ENCODE data around the gene CIITA.

Gene CIITA

GRCh38 chr16:10972819-10973464 lies 95.9 kb downstream of the CIITA start:
- in situ Hi-C loops (cut with MboI; ENCODE audit: low sequenced_read_pairs) = loop anchor here (10.0 to 25.0 kb wide), 5 partner anchors 282 to 1089 kb away; partner anchors contain the start of gene SOCS1

GRCh38 chr16:10976634-10977033 lies 99.6 kb downstream of the CIITA start:
- in situ Hi-C loops (cut with MboI; ENCODE audit: low sequenced_read_pairs) = loop anchor here (10.0 kb wide), 1 partner anchor 278 kb away; the partner anchor contains the start of gene SOCS1

GRCh38 chr16:10978124-10978523 lies 101.1 kb downstream of the CIITA start:
- in situ Hi-C loops (cut with MboI; ENCODE audit: low sequenced_read_pairs) = loop anchor here (10.0 kb wide), 1 partner anchor 277 kb away; the partner anchor contains the start of gene SOCS1

GRCh38 chr16:10978871-10979446 lies 102.0 kb downstream of the CIITA start:
- in situ Hi-C loops (cut with MboI; ENCODE audit: low sequenced_read_pairs) = loop anchor here (10.0 kb wide), 1 partner anchor 276 kb away; the partner anchor contains the start of gene SOCS1

- in situ Hi-C loops (cut with MboI; ENCODE audit: low sequenced_read_pairs) = loop anchor here (10.0 kb wide), 1 partner anchor 275 kb away; the partner anchor contains the start of gene SOCS1
These were observed 103.0 kb downstream of the CIITA start for GRCh38 chr16:10979717-10980601.

GRCh38 chr16:10980813-10981212 lies 103.8 kb downstream of the CIITA start:
- in situ Hi-C loops (cut with MboI; ENCODE audit: low sequenced_read_pairs) = no loop called here

GRCh38 chr16:10981697-10982216 lies 104.8 kb downstream of the CIITA start:
- in situ Hi-C loops (cut with MboI; ENCODE audit: low sequenced_read_pairs) = no loop called here

GRCh38 chr16:10982465-10983150 lies 105.6 kb downstream of the CIITA start:
- in situ Hi-C loops (cut with MboI; ENCODE audit: low sequenced_read_pairs) = no loop called here

GRCh38 chr16:10983159-10983558 lies 106.2 kb downstream of the CIITA start:
- in situ Hi-C loops (cut with MboI; ENCODE audit: low sequenced_read_pairs) = no loop called here

GRCh38 chr16:10984509-10984908 lies 107.5 kb downstream of the CIITA start:
- in situ Hi-C loops (cut with MboI; ENCODE audit: low sequenced_read_pairs) = no loop called here
